HepG2 (cell line): ENCODE data around the gene NENF. TPM values are rescaled to one million over a fixed set of nuclear protein-coding genes. Genes with fewer than 3 reads are reported as not detected.

Experiments used
- ATAC-seq: fragments of 200-7000 bp; cut with Tn5 transposase; 3 replicates; pipeline ENCODE4 v1.9.1; 2020; ENCODE audit warnings: mild to moderate bottlenecking, moderate library complexity
- BruUV-seq: library from RNA; stranded (reverse); fragments of 400-500 nt; replicated peaks from 2 replicates; lab custom pipeline; 2021; lab: Mats Ljungman, UMichigan
- CTCF ChIA-PET: fragments of 300-600 bp; formaldehyde crosslinking; extraction: SDS; loops from one replicate; lab custom pipeline; 2021; ENCODE audit warnings: low total read pairs, inconsistent platforms, low intra/inter-chr PET ratio; lab: Yijun Ruan, JAX
- POLR2A ChIA-PET: fragments of 350-600 bp; sonication (Branson Sonifier 250); formaldehyde crosslinking; loops from one replicate; lab custom pipeline; 2020; ENCODE audit warnings: antibody characterized with exemption, inconsistent platforms; lab: Yijun Ruan, JAX
- DNase-seq: peaks from one replicate; pipeline ENCODE4 v3.0.0-alpha.2; 2015; ENCODE audit warnings: low spot score
- FAIRE-seq: peaks from 3 replicates; lab custom pipeline; 2011; peaks lifted over from hg19 to GRCh38; lab: Jason Lieb, UNC
- H2AFZ ChIP-seq: one replicate; pipeline ENCODE4 v1.6.1; 2011; ENCODE audit warnings: low read length, inconsistent platforms
- H3K27ac ChIP-seq: fragments of 300-600 bp; 3 replicates; pipeline ENCODE4 v1.8.0; 2011; ENCODE audit warnings: mixed run types, mild to moderate bottlenecking, mixed read lengths, low read length, inconsistent platforms; ENCODE audit not compliant: insufficient read depth; ENCODE audit errors: extremely low read length
- H3K27me3 ChIP-seq, 2 experiments: fragments of 200-600 bp in 1 of 2; 2 replicates in 1 of 2; 3 replicates in 1 of 2; pipeline versions ENCODE4 v1.6.0 to v1.8.0; 2011; ENCODE audit warnings: low read length in 2 of 2, mild to moderate bottlenecking in 2 of 2, moderate library complexity in 2 of 2, inconsistent platforms in 1 of 2; ENCODE audit not compliant: insufficient read depth in 2 of 2, control insufficient read depth in 1 of 2
- H3K36me3 ChIP-seq, 2 experiments: fragments of 200-600 bp in 1 of 2; replicated peaks in 1 of 2; 2 replicates in 1 of 2; 3 replicates in 1 of 2; pipeline versions ENCODE4 v1.5.1 to v1.8.0; 2011; ENCODE audit warnings: low read length in 2 of 2, inconsistent platforms in 1 of 2; ENCODE audit not compliant: insufficient read depth in 2 of 2, control insufficient read depth in 1 of 2
- H3K4me1 ChIP-seq: 2 replicates; pipeline ENCODE4 v1.5.1; 2012; ENCODE audit warnings: low read length, inconsistent platforms; ENCODE audit not compliant: insufficient read depth
- H3K4me2 ChIP-seq: 2 replicates; pipeline ENCODE4 v1.6.0; 2011; ENCODE audit warnings: low read depth, low read length, inconsistent platforms
- H3K4me3 ChIP-seq, 3 experiments: fragments of 200-600 bp in 1 of 3; sonication (generic), shearing (Covaris generic) in 1 of 3; replicated peaks in 1 of 3; 2 replicates each; pipeline ENCODE4 v1.5.1; 2011 to 2016; ENCODE audit warnings: low read length in 3 of 3, inconsistent platforms in 2 of 3, low read depth in 2 of 3, mild to moderate bottlenecking in 2 of 3, control low read depth in 1 of 3, mixed read lengths in 1 of 3; ENCODE audit not compliant: insufficient read depth in 1 of 3
- H3K79me2 ChIP-seq: one replicate; pipeline ENCODE4 v1.6.1; 2011; ENCODE audit warnings: low read length, inconsistent platforms; ENCODE audit not compliant: insufficient read depth
- H3K9ac ChIP-seq: 2 replicates; pipeline ENCODE4 v1.6.0; 2011; ENCODE audit warnings: mild to moderate bottlenecking, low read depth, low read length, inconsistent platforms; ENCODE audit not compliant: insufficient read depth
- H3K9me3 ChIP-seq: 2 replicates; pipeline ENCODE4 v1.5.1; 2012; ENCODE audit warnings: mild to moderate bottlenecking, low read length
- H4K20me1 ChIP-seq: 2 replicates; pipeline ENCODE4 v1.6.0; 2011; ENCODE audit warnings: inconsistent platforms, mild to moderate bottlenecking, low read length, moderate library complexity; ENCODE audit not compliant: insufficient read depth
- CC2D1A ChIP-seq: sonication (generic); formaldehyde crosslinking; IDR thresholded peaks from 2 replicates; pipeline ENCODE4 v1.8.1; 2023; ENCODE audit warnings: mild to moderate bottlenecking, missing genetic modification reagents
- KAT8 ChIP-seq: IDR thresholded peaks from 2 replicates; pipeline ENCODE4 v1.6.1; 2016; ENCODE audit warnings: missing genetic modification reagents, missing compliant biosample characterization
- SALL1 ChIP-seq: sonication (generic); formaldehyde crosslinking; IDR thresholded peaks from 2 replicates; pipeline ENCODE4 v1.8.0; 2022; ENCODE audit warnings: mild to moderate bottlenecking, missing genetic modification reagents
- SIX4 ChIP-seq: sonication (generic); formaldehyde crosslinking; IDR thresholded peaks from 2 replicates; pipeline ENCODE4 v1.4.0; 2020; ENCODE audit warnings: missing genetic modification reagents
- WGBS: methylation state at CpG from one replicate; pipeline ENCODE4 v1.1.6; 2017; ENCODE audit warnings: low lambda C conversion rate; 5-methylcytosine and 5-hydroxymethylcytosine counted together
- in situ Hi-C: cut with HindIII; loops from 2 replicates; pipeline ENCODE4 v1.10.0; 2017; ENCODE audit warnings: low pct_unique_long_range_greater_than_20kb; ENCODE audit not compliant: extremely low pct_ligation_motif_present
- intact Hi-C: fragments of 100-400 bp; cut with micrococcal nuclease; formaldehyde crosslinking; loops from one replicate; pipeline ENCODE4 v1.10.0; 2022; ENCODE audit not compliant: unreplicated experiment
- polyA plus RNA-seq, 8 experiments: library from polyadenylated mRNA; depleted of rRNA in 3 of 8; stranded (reverse) in 7 of 8; unstranded in 1 of 8; fragments of >200 nt; fragmentation: Illumina TruSeq in 4 of 8; extraction: Trizol in 4 of 8; gene quantifications; 2 replicates each; pipeline versions ENCODE4 v1.2.1 to v1.2.3, GENCODE V29; 2011 to 2016; ENCODE audit warnings: low read depth in 4 of 8, missing spikeins in 1 of 8, mixed read lengths in 1 of 8; ENCODE audit not compliant: insufficient read depth in 1 of 8
- total RNA-seq, 5 experiments: library from RNA; depleted of rRNA; stranded (reverse); fragments of >200 nt; fragmentation: Illumina TruSeq; extraction: Trizol; gene quantifications; 2 replicates each; pipeline ENCODE4 v1.2.3, GENCODE V29; 2016; ENCODE audit warnings: low read depth in 1 of 5
- TF ChIP-seq, protein P1 (sequence below): sonication (generic); formaldehyde crosslinking; IDR thresholded peaks from 2 replicates; pipeline ENCODE4 v1.4.0; 2020; ENCODE audit warnings: mild to moderate bottlenecking, missing genetic modification reagents, borderline replicate concordance
- TF ChIP-seq, protein P2 (sequence below): sonication (generic); formaldehyde crosslinking; IDR thresholded peaks from 2 replicates; pipeline ENCODE4 v1.9.0; 2021; ENCODE audit warnings: missing genetic modification reagents, borderline replicate concordance
- TF ChIP-seq, protein P3 (sequence below): sonication (generic); formaldehyde crosslinking; IDR thresholded peaks from 2 replicates; pipeline ENCODE4 v1.5.0; 2020; ENCODE audit warnings: missing genetic modification reagents
- TF ChIP-seq, protein P4 (sequence below): sonication (generic); formaldehyde crosslinking; conservative IDR thresholded peaks from 2 replicates; pipeline ENCODE4 v1.4.0; 2020; ENCODE audit warnings: mild to moderate bottlenecking, missing genetic modification reagents, moderate library complexity
- TF ChIP-seq, protein P5 (sequence below): sonication (generic); formaldehyde crosslinking; IDR thresholded peaks from 2 replicates; pipeline ENCODE4 v1.5.1; 2020; ENCODE audit warnings: missing genetic modification reagents, mild to moderate bottlenecking, borderline replicate concordance
- TF ChIP-seq, protein P6 (sequence below): sonication (generic); formaldehyde crosslinking; IDR thresholded peaks from 2 replicates; pipeline ENCODE4 v1.4.0; 2020; ENCODE audit warnings: missing genetic modification reagents, borderline replicate concordance

The NENF gene
- total and polyA plus RNA-seq, 2 of the 13 experiments (the other 11 are each of a cell fraction or from before 2014, with no cell fraction given), result 31.7 to 40.4 TPM

DNA sequence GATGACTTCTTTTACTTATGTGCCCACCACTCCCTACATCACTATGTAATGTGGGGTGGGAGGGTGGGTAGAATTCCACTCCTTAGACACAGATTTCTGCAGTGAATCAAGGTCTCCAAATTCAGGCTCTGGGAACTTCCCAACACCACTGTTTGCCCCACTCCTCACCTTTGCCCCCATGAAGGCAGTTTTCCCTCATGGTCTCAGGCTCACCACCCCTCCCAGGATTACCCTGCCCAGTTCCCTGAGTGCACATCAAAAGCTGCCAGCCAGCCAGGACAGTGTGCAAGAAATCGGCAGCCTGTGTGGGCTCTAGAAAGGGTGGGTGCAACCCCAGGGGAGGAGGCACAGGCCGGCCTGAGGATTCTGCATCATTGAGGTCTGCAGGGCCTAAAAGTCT lies 14.8 kb downstream of the NENF start:
- ATAC-seq, result no peak
- no peak overlapping the region for H3K4me2 ChIP-seq
- BruUV-seq, result no TSS peak
- ChIA-PET POLR2A (no interaction called here), CTCF (no interaction called here)
- no peaks in the 10 kb centered on the region for H3K79me2 ChIP-seq
- whole genome bisulfite sequencing, result 93% methylated on average over 2 of the region's 2 CpGs
- no peak overlapping the region for H3K4me3 ChIP-seq
- H2AFZ ChIP-seq, result no peak overlapping the region
- in situ Hi-C loops (no loop called here), intact Hi-C loops (no loop called here)
- H3K4me1 ChIP-seq, result no peaks in the 10 kb centered on the region
- H3K27ac ChIP-seq, result no peak overlapping the region
- H3K27me3 ChIP-seq, result no peaks in the 10 kb centered on the region
- no peaks in the 10 kb centered on the region for H4K20me1 ChIP-seq
- no peaks in the 10 kb centered on the region for H3K9me3 ChIP-seq
- H3K36me3 ChIP-seq, result peaks cover 0 to 6% of the 10 kb centered on the region in 2 experiments; a peak in 3 of 5 replicates
- no peak for FAIRE-seq
- TF ChIP-seq, protein P1, sequence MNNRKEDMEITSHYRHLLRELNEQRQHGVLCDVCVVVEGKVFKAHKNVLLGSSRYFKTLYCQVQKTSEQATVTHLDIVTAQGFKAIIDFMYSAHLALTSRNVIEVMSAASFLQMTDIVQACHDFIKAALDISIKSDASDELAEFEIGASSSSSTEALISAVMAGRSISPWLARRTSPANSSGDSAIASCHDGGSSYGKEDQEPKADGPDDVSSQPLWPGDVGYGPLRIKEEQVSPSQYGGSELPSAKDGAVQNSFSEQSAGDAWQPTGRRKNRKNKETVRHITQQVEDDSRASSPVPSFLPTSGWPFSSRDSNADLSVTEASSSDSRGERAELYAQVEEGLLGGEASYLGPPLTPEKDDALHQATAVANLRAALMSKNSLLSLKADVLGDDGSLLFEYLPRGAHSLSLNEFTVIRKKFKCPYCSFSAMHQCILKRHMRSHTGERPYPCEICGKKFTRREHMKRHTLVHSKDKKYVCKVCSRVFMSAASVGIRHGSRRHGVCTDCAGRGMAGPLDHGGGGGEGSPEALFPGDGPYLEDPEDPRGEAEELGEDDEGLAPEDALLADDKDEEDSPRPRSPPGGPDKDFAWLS (CRISPR knock-in tag), result no peak
- TF ChIP-seq SIX4 (CRISPR knock-in tag), result no peak
- TF ChIP-seq, protein P2, sequence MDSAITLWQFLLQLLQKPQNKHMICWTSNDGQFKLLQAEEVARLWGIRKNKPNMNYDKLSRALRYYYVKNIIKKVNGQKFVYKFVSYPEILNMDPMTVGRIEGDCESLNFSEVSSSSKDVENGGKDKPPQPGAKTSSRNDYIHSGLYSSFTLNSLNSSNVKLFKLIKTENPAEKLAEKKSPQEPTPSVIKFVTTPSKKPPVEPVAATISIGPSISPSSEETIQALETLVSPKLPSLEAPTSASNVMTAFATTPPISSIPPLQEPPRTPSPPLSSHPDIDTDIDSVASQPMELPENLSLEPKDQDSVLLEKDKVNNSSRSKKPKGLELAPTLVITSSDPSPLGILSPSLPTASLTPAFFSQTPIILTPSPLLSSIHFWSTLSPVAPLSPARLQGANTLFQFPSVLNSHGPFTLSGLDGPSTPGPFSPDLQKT (CRISPR knock-in tag), result no peak
- TF ChIP-seq, protein P3, sequence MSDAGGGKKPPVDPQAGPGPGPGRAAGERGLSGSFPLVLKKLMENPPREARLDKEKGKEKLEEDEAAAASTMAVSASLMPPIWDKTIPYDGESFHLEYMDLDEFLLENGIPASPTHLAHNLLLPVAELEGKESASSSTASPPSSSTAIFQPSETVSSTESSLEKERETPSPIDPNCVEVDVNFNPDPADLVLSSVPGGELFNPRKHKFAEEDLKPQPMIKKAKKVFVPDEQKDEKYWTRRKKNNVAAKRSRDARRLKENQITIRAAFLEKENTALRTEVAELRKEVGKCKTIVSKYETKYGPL (CRISPR knock-in tag), result no peak
- TF ChIP-seq CC2D1A (CRISPR knock-in tag), result no peak
- TF ChIP-seq, protein P4, sequence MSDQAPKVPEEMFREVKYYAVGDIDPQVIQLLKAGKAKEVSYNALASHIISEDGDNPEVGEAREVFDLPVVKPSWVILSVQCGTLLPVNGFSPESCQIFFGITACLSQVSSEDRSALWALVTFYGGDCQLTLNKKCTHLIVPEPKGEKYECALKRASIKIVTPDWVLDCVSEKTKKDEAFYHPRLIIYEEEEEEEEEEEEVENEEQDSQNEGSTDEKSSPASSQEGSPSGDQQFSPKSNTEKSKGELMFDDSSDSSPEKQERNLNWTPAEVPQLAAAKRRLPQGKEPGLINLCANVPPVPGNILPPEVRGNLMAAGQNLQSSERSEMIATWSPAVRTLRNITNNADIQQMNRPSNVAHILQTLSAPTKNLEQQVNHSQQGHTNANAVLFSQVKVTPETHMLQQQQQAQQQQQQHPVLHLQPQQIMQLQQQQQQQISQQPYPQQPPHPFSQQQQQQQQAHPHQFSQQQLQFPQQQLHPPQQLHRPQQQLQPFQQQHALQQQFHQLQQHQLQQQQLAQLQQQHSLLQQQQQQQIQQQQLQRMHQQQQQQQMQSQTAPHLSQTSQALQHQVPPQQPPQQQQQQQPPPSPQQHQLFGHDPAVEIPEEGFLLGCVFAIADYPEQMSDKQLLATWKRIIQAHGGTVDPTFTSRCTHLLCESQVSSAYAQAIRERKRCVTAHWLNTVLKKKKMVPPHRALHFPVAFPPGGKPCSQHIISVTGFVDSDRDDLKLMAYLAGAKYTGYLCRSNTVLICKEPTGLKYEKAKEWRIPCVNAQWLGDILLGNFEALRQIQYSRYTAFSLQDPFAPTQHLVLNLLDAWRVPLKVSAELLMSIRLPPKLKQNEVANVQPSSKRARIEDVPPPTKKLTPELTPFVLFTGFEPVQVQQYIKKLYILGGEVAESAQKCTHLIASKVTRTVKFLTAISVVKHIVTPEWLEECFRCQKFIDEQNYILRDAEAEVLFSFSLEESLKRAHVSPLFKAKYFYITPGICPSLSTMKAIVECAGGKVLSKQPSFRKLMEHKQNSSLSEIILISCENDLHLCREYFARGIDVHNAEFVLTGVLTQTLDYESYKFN (CRISPR knock-in tag), result no peak
- TF ChIP-seq, protein P5, sequence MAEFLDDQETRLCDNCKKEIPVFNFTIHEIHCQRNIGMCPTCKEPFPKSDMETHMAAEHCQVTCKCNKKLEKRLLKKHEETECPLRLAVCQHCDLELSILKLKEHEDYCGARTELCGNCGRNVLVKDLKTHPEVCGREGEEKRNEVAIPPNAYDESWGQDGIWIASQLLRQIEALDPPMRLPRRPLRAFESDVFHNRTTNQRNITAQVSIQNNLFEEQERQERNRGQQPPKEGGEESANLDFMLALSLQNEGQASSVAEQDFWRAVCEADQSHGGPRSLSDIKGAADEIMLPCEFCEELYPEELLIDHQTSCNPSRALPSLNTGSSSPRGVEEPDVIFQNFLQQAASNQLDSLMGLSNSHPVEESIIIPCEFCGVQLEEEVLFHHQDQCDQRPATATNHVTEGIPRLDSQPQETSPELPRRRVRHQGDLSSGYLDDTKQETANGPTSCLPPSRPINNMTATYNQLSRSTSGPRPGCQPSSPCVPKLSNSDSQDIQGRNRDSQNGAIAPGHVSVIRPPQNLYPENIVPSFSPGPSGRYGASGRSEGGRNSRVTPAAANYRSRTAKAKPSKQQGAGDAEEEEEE, result no peak
- TF ChIP-seq, protein P6, sequence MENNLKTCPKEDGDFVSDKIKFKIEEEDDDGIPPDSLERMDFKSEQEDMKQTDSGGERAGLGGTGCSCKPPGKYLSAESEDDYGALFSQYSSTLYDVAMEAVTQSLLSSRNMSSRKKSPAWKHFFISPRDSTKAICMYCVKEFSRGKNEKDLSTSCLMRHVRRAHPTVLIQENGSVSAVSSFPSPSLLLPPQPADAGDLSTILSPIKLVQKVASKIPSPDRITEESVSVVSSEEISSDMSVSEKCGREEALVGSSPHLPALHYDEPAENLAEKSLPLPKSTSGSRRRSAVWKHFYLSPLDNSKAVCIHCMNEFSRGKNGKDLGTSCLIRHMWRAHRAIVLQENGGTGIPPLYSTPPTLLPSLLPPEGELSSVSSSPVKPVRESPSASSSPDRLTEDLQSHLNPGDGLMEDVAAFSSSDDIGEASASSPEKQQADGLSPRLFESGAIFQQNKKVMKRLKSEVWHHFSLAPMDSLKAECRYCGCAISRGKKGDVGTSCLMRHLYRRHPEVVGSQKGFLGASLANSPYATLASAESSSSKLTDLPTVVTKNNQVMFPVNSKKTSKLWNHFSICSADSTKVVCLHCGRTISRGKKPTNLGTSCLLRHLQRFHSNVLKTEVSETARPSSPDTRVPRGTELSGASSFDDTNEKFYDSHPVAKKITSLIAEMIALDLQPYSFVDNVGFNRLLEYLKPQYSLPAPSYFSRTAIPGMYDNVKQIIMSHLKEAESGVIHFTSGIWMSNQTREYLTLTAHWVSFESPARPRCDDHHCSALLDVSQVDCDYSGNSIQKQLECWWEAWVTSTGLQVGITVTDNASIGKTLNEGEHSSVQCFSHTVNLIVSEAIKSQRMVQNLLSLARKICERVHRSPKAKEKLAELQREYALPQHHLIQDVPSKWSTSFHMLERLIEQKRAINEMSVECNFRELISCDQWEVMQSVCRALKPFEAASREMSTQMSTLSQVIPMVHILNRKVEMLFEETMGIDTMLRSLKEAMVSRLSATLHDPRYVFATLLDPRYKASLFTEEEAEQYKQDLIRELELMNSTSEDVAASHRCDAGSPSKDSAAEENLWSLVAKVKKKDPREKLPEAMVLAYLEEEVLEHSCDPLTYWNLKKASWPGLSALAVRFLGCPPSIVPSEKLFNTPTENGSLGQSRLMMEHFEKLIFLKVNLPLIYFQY, result no peak
- TF ChIP-seq SALL1 (CRISPR knock-in tag), result no peak
- no peak for TF ChIP-seq KAT8 (CRISPR knock-in tag)
- TF ChIP-seq, all 625 proteins: peak for 0
- no peak for DNase-seq
- no peak overlapping the region for H3K9ac ChIP-seq
